ENCODE data around the gene JARID2.

Gene JARID2

DNA sequence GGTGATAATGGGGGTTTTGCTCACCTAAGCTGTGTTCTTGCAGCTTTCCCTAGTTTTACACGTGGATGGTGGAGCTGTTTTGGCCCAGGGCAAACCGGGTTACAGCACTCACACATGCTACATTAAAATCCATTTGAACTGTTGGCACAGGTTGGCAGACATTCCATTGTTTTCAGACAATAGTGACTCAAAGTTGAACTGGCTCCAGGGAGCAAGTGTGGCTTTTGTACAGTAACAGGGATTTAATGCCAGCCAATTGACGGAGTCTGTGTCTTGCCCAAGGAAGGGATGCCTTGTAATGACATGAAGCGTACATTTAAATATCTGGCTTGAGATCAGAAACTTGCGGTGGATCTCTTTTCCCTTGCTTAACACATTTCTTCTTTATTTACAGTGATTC lies 233.9 kb downstream of the JARID2 start (continued):
- TF ChIP-seq, protein P1, sequence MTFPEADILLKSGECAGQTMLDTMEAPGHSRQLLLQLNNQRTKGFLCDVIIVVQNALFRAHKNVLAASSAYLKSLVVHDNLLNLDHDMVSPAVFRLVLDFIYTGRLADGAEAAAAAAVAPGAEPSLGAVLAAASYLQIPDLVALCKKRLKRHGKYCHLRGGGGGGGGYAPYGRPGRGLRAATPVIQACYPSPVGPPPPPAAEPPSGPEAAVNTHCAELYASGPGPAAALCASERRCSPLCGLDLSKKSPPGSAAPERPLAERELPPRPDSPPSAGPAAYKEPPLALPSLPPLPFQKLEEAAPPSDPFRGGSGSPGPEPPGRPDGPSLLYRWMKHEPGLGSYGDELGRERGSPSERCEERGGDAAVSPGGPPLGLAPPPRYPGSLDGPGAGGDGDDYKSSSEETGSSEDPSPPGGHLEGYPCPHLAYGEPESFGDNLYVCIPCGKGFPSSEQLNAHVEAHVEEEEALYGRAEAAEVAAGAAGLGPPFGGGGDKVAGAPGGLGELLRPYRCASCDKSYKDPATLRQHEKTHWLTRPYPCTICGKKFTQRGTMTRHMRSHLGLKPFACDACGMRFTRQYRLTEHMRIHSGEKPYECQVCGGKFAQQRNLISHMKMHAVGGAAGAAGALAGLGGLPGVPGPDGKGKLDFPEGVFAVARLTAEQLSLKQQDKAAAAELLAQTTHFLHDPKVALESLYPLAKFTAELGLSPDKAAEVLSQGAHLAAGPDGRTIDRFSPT (tag by site-specific recombination; IDR thresholded peaks at IDR 0.05): no peak
- TF ChIP-seq ZNF747 (tag by site-specific recombination; IDR thresholded peaks at IDR 0.05): no peak
- no peak for TF ChIP-seq ZNF623 (tag by site-specific recombination; IDR thresholded peaks at IDR 0.05)

DNA sequence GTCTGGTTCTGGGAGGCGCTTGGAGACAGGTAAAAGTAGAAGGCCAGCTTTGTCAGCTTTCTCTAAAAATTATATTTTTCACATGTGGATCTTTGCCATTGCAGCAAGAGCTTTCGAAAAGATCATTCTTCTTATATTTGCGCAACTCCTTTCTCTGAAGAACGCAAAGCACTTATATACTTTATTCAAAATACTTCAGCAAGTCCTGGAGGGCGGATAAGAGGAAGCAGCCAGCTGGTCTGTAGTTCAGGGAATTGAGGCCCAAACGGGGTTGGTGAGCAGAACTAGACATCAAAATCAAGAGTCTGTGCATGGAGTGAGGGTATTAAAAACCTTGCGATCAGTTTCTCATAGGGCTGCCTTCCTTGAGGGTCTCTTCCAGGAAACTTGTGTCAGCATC lies 234.7 kb downstream of the JARID2 start:
- CTCF ChIA-PET: interaction anchor here (0.8 to 1.3 kb wide), 5 partner anchors 16 to 703 kb away, joined by 3 to 8 read pairs (median 3); no protein-coding TSS in a partner anchor
- TF ChIP-seq, protein P2, sequence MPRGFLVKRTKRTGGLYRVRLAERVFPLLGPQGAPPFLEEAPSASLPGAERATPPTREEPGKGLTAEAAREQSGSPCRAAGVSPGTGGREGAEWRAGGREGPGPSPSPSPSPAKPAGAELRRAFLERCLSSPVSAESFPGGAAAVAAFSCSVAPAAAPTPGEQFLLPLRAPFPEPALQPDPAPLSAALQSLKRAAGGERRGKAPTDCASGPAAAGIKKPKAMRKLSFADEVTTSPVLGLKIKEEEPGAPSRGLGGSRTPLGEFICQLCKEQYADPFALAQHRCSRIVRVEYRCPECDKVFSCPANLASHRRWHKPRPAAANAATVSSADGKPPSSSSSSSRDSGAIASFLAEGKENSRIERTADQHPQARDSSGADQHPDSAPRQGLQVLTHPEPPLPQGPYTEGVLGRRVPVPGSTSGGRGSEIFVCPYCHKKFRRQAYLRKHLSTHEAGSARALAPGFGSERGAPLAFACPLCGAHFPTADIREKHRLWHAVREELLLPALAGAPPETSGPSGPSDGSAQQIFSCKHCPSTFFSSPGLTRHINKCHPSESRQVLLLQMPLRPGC (tag by site-specific recombination; IDR thresholded peaks at IDR 0.05): no peak
- no peak for TF ChIP-seq GLIS2 (tag by site-specific recombination; IDR thresholded peaks at IDR 0.05)
- TF ChIP-seq, protein P3, sequence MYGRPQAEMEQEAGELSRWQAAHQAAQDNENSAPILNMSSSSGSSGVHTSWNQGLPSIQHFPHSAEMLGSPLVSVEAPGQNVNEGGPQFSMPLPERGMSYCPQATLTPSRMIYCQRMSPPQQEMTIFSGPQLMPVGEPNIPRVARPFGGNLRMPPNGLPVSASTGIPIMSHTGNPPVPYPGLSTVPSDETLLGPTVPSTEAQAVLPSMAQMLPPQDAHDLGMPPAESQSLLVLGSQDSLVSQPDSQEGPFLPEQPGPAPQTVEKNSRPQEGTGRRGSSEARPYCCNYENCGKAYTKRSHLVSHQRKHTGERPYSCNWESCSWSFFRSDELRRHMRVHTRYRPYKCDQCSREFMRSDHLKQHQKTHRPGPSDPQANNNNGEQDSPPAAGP (tag by site-specific recombination; IDR thresholded peaks at IDR 0.05): no peak
- no peak for TF ChIP-seq ZIC2 (tag by site-specific recombination; IDR thresholded peaks at IDR 0.05)
- TF ChIP-seq ZNF394 (tag by site-specific recombination; IDR thresholded peaks at IDR 0.05; ENCODE audit: borderline replicate concordance): no peak
- TF ChIP-seq, protein P4, sequence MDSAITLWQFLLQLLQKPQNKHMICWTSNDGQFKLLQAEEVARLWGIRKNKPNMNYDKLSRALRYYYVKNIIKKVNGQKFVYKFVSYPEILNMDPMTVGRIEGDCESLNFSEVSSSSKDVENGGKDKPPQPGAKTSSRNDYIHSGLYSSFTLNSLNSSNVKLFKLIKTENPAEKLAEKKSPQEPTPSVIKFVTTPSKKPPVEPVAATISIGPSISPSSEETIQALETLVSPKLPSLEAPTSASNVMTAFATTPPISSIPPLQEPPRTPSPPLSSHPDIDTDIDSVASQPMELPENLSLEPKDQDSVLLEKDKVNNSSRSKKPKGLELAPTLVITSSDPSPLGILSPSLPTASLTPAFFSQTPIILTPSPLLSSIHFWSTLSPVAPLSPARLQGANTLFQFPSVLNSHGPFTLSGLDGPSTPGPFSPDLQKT (IDR thresholded peaks at IDR 0.05; ENCODE audit: borderline replicate concordance, low read depth, low read length): no peak
- TF ChIP-seq ZBTB21 (tag by site-specific recombination; IDR thresholded peaks at IDR 0.05): no peak
- no peak for TF ChIP-seq ZNF585B (tag by site-specific recombination; IDR thresholded peaks at IDR 0.05)
- TF ChIP-seq GLI2 (tag by site-specific recombination; IDR thresholded peaks at IDR 0.05; ENCODE audit: borderline replicate concordance, low read depth): no peak
- no peak for TF ChIP-seq ZNF707 (tag by site-specific recombination; IDR thresholded peaks at IDR 0.05)
- no peak for TF ChIP-seq ZFP37 (tag by site-specific recombination; IDR thresholded peaks at IDR 0.05)
- TF ChIP-seq, protein P5, sequence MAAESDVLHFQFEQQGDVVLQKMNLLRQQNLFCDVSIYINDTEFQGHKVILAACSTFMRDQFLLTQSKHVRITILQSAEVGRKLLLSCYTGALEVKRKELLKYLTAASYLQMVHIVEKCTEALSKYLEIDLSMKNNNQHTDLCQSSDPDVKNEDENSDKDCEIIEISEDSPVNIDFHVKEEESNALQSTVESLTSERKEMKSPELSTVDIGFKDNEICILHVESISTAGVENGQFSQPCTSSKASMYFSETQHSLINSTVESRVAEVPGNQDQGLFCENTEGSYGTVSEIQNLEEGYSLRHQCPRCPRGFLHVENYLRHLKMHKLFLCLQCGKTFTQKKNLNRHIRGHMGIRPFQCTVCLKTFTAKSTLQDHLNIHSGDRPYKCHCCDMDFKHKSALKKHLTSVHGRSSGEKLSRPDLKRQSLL (tag by site-specific recombination; IDR thresholded peaks at IDR 0.05): no peak
- no peak for TF ChIP-seq ZNF530 (tag by site-specific recombination; IDR thresholded peaks at IDR 0.05; ENCODE audit: low read depth)
- TF ChIP-seq, protein P6, sequence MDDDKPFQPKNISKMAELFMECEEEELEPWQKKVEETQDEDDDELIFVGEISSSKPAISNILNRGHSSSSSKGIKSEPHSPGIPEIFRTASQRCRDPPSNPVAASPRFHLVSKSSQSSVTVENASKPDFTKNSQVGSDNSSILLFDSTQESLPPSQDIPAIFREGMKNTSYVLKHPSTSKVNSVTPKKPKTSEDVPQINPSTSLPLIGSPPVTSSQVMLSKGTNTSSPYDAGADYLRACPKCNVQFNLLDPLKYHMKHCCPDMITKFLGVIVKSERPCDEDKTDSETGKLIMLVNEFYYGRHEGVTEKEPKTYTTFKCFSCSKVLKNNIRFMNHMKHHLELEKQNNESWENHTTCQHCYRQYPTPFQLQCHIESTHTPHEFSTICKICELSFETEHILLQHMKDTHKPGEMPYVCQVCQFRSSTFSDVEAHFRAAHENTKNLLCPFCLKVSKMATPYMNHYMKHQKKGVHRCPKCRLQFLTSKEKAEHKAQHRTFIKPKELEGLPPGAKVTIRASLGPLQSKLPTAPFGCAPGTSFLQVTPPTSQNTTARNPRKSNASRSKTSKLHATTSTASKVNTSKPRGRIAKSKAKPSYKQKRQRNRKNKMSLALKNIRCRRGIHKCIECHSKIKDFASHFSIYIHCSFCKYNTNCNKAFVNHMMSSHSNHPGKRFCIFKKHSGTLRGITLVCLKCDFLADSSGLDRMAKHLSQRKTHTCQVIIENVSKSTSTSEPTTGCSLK (tag by site-specific recombination; IDR thresholded peaks at IDR 0.05): no peak
- no peak for TF ChIP-seq ZXDB (tag by site-specific recombination; IDR thresholded peaks at IDR 0.05)
- peaks cover 0 to under 1% of the 10 kb centered on the region in 2 experiments; a peak in 1 of 3 replicates for H3K36me3 ChIP-seq (ENCODE audit: control insufficient read depth in 2 of 2, insufficient read depth in 1 of 2, low read length in 2 of 2)

More for the DNA sequence above, 234.7 kb downstream of the JARID2 start:
- Histone ChIP-seq H3K27ac (ENCODE audit: extremely low read depth, low read depth, low read length) (no peak overlapping the region), H3K4me1 (ENCODE audit: control insufficient read depth, insufficient read depth, low read length) (peaks cover 25% of the 10 kb centered on the region), H3K9me3 (ENCODE audit: control insufficient read depth, insufficient read depth, low read depth, low read length) (no peaks in the 10 kb centered on the region), H3K4me3 (ENCODE audit: low read depth, low read length) (no peak overlapping the region)
- POLR2A ChIA-PET: no interaction called here
